ENCODE measurements around the gene LAMC3.

Gene LAMC3

GRCh38 chr9:131008909-131009618 is at the start of gene LAMC3:
Gene LAMC3 (plus strand): TSS chr9:131009174. CDS start chr9:131009215, 41 bp downstream.
- no peak for DNase-seq (ENCODE audit: low read depth in 2 of 2)

GRCh38 chr9:130959809-130960334 is 49.1 kb upstream of the LAMC3 start:
- DNase-seq (ENCODE audit: low read depth in 2 of 2): no peak

GRCh38 chr9:130960522-130961378 is 48.2 kb upstream of the LAMC3 start:
- no peak for DNase-seq (ENCODE audit: low read depth in 2 of 2)

- no peak for DNase-seq (ENCODE audit: low read depth in 2 of 2)
Observed at GRCh38 chr9:130961511-130962300, 47.3 kb upstream of the LAMC3 start.

GRCh38 chr9:130962418-130963316 is 46.3 kb upstream of the LAMC3 start:
- DNase-seq (ENCODE audit: low read depth in 2 of 2): no peak

- DNase-seq (ENCODE audit: low read depth in 2 of 2): no peak
Observed at GRCh38 chr9:130963337-130963908, 45.6 kb upstream of the LAMC3 start.

GRCh38 chr9:130963916-130964315 is 45.1 kb upstream of the LAMC3 start:
- no peak for DNase-seq (ENCODE audit: low read depth in 2 of 2)

GRCh38 chr9:130965680-130966079 is 43.3 kb upstream of the LAMC3 start:
- DNase-seq (ENCODE audit: low read depth in 2 of 2): no peak

GRCh38 chr9:130970052-130970451 is 38.9 kb upstream of the LAMC3 start:
- DNase-seq (ENCODE audit: low read depth in 2 of 2): no peak

- no peak for DNase-seq (ENCODE audit: low read depth in 2 of 2)
Observed at GRCh38 chr9:130970855-130971254, 38.1 kb upstream of the LAMC3 start.

- no peak for DNase-seq (ENCODE audit: low read depth in 2 of 2)
Observed at GRCh38 chr9:130971294-130971849, 37.6 kb upstream of the LAMC3 start.

- DNase-seq (ENCODE audit: low read depth in 2 of 2): no peak
Observed at GRCh38 chr9:130972277-130972956, 36.6 kb upstream of the LAMC3 start.

- DNase-seq (ENCODE audit: low read depth in 2 of 2): no peak
Observed at GRCh38 chr9:130972957-130973685, 35.9 kb upstream of the LAMC3 start.

GRCh38 chr9:130973686-130974281 is 35.2 kb upstream of the LAMC3 start:
- no peak for DNase-seq (ENCODE audit: low read depth in 2 of 2)

- DNase-seq (ENCODE audit: low read depth in 2 of 2): no peak
Observed at GRCh38 chr9:130974697-130975096, 34.3 kb upstream of the LAMC3 start.

GRCh38 chr9:130975156-130975555 is 33.8 kb upstream of the LAMC3 start:
- no peak for DNase-seq (ENCODE audit: low read depth in 2 of 2)

GRCh38 chr9:130975932-130976841 is 32.8 kb upstream of the LAMC3 start:
- DNase-seq (ENCODE audit: low read depth in 2 of 2): no peak
